ENCODE results near the gene GAL.

The GAL gene

DNA sequence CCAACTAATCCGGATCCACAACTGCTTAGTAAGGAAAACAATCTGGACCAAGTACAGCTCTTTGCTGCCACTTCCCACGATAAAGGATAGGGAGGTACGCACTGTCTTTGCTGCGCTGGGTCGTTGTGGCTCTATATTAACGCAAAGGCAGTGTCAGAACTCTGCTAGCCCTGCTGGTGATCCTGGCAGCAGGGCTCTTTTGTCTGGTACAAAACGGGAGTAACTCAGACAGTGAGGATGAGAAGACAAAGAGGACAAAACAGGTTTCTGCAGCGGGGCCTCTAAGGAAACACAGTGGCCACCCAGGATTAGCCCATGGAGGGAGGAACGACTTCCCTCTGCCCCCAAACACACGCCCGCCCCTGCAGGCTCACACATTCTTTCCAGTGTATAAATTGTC is 26.1 kb downstream of the GAL start:
- no peak for DNase-seq (ENCODE audit: low spot score)

DNA sequence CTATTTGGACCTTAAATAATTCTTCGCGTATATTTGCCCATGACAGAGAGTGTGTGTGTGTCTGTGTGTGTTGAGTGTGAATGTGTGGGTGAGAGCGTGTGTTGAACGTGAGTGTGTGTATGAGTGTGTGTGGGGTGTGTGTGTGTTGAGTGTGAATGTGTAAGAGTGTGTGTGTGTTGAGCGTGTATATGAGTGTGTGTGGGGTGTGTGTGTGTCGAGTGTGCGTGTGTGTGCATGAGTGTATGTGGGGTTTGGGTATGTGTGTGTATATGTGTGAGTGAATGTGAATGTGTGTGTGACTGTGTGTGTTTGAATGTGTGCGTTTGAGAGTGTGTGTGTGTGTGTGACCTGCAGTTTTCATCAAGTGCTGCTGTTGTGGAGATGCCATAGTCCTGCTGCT is 26.8 kb downstream of the GAL start:
- no peak for DNase-seq (ENCODE audit: low spot score)

DNA sequence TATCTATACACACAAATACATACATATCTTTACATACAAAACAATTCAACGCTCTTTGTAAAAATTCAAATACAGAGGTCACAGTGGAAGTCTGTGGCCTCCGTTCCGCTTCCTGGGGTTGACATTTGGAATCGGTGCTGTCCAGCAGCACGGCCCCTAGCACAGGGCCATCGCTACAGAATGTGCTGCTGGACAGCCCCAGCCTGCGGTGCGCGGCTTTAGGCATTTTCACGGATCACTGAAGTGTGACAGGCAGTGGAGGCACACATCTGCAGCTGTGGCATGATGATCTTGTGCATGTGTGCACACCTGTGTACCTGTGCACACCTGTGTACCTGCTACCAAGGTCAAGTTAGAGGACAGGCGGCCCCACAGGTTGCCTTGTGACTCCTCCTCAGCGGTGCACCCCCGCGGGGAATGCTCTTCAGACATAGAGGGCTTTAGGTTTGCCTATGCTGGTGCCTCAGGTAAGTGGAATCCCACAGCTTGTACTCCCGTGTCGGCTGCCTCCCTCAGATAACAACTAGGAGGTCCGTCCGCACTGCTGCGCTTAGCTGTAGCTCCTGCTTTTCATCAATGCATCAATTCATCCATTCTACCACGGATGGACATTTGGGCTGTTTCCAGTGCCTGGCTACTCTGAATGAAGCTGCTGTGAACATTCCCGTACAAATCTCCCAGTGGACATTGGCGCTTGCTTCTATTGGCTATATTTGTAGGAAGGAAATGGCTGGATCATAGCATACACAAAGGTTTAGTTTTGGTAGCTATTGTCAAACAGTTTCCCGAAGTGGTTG is 29.9 kb downstream of the GAL start:
- DNase-seq (ENCODE audit: low spot score) = peak; percentile 34

DNA sequence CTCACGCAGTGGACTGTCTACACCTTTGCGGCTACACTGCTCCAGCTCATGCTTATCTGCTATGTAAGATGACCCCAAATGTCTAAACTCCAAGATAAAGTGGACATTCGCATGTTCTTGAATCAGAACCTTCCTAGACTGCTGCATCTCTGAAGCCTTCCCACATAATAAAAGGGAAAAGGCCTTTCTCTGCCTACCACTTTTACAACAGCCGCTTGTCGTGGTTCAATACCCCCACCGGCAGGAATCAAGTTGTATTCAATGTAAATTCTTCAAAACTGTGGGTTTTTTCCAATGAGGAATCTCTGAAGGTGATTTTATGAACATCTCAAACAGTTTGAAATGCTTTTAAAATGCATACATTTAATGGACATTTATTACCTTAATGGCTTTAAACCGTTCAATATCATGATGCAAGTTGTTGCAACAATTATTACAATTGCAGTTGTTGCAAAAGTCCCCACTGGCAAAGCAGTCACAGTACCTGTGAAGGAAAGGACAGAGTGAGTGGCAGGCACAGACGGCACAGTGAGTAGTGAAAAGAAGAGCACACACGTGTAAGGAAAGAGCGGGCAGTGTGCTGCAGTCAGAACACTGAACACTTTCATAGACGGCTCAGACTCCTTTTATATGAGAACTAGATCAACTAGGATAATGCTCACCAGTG is 31.2 kb downstream of the GAL start:
- no peak for DNase-seq (ENCODE audit: low spot score)

DNA sequence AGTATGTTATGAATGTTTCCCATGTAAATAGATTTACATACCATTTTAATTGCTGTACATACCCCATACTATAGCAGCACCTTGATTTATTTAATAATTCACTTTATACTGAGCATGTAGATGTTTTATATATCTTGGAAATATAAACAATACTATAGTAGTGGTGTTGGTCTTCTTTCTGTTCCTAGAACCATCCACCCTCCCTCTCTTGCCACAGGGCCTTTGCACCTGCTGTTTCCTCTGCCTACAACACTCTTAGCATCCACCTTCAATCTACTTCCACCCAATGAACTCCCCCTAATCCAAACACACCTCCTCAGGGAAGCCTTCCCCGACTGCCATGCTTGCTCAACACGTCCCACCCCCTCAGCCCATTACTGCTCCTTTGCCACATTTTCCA is 36.7 kb downstream of the GAL start:
- no peak for DNase-seq (ENCODE audit: low spot score)

DNA sequence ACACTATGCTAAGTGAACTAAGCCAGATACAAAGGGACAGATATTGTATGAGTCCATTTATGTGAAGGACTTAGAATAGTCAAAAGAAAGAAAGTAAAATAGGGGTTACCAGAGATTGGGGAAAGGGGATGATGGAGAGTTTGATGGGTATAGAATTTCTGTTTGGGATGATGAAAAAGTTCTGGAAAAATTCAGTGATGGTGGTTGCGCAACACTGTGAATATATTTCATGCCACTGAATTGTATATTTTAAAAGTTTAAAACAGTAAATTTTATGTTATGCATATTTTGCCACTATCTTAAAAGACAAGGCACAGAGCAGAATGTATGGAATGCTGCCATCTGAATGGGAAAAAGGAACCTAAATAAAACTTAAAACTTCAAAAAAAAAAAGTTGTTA is 37.8 kb downstream of the GAL start:
- no peak for DNase-seq (ENCODE audit: low spot score)

DNA sequence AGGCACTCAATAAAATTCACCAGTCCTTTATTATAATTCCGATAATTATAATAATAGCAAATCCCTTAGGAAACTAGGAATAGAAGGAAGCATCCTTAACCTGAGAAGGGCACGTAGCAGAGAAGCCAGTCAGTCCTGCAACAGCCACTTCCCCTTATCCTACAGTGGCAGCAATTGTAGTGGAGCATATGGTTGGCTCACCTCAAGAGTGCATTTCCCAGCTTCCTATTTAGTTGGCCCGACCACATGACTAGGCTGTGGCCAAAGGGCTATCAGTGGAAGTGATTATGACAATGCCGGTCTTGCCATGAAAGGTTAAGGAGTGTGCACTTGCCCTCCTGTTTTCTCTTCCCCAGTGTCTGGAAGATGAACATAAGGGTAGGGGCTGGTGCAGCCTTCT is 39.9 kb downstream of the GAL start:
- no peak for DNase-seq (ENCODE audit: low spot score)

DNA sequence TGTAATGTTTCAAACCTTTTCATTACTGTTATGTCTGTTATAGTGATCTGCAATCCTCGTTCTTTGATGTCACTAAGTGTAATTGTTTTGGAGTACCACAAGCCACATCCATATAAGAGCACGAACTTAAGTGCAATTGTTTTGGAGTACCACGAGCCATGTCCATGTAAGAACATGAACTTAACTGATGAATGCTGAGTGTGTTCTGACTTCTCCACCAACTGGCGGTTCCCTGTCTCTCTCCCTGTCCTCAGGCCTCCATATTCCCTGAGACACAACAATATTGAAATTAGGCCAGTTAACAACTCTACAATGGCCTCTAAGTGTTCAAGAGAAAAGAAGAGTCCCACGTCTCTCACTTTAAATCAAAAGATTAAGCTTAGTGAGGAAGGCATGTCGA is 43.4 kb downstream of the GAL start:
- peak; percentile 14 for DNase-seq (ENCODE audit: low spot score)

DNA sequence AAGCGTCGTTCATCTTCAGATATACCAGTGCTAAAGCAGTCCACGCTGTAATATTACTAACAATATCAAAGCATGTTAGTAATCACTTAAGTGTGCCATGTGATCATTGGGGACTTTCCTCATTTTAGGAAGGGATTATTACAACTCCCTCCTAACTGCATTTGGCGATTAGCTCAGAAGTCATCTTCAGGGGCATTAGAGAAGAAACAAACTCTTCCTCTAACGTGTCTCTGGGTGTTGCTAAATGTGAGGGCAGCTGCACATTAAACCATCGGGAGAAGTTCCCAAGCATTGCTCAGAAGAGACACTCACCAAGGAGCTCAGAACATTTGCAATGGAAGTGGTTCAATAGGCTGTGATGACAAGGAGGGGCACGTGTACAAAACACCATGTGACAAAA is 49.8 kb downstream of the GAL start:
- no peak for DNase-seq (ENCODE audit: low spot score)

DNA sequence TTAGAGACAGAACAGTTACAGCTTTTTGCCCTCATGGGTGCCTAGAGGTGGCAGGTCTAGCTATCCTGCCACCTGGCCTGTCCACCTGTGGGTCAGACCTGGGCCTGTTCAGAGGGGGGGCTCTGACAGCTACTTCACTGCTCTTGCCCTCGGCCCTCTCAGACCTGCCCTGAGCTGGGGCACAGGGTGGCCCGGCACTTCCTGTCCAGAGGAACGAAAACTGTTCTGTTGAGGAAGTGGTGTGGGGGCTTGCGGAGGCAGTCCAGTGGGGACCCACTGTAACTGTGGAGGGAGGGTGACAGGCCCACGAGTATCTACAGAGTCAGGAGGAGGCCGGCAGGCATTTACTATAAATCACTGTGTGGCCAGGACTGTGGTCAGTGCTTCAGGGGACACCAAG is 50.8 kb downstream of the GAL start:
- DNase-seq (ENCODE audit: low spot score) = no peak

DNA sequence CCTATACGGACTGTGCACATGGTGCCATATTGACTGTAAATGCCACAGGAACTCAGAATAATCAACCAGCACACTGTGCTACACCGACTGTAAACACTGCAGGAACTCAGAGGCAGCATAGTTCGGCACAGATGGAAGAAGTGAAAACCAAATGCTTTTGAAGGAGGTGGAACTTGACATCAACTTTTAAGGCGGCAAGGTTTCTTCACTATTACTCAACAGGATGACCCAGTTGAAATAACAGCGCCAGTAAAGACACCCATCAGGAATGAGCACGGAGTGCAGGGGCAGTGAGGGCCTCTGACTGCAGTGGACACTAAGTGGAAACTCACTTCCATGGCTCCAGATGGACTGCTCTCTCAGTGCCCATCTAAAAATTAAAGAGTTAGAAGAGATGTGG is 51.3 kb downstream of the GAL start:
- no peak for DNase-seq (ENCODE audit: low spot score)
